HEK293T (cell line): ENCODE measurements around the gene SPIN1.

ENCODE experiments used
- ELF4 ChIP-seq: fragments of 450-650 bp; IDR thresholded peaks from 2 replicates; pipeline ENCODE4 v1.6.1; 2017; ENCODE audit warnings: antibody characterized with exemption
- FOXA1 ChIP-seq: fragments of 450-650 bp; IDR thresholded peaks from 2 replicates; pipeline ENCODE4 v1.6.1; 2016; ENCODE audit warnings: mild to moderate bottlenecking
- SP1 ChIP-seq: fragments of 450-650 bp; IDR thresholded peaks from 2 replicates; pipeline ENCODE4 v1.6.1; 2017
- ZNF384 ChIP-seq: fragments of 450-650 bp; IDR thresholded peaks from 2 replicates; pipeline ENCODE4 v1.6.1; 2016

- no peak for TF ChIP-seq ZNF384
- no peak for TF ChIP-seq SP1
- TF ChIP-seq ELF4, result no peak
- no peak for TF ChIP-seq FOXA1
These were observed 45.5 kb downstream of the SPIN1 start for GRCh38 chr9:88433583-88434255.
